GM18499 (cell line): Measurements from ENCODE around the gene PUM2.

Experiments
- ATAC-seq: cut with Tn5 transposase; IDR thresholded peaks from one replicate; pipeline ENCODE4 v1.9.1; 2021; ENCODE audit warnings: moderate number of reproducible peaks; ENCODE audit not compliant: insufficient read depth, unreplicated experiment

Gene PUM2

GRCh38 chr2:20209373-20210109 lies 141.1 kb downstream of the PUM2 start:
- no peak for ATAC-seq

- ATAC-seq: no peak
Observed at GRCh38 chr2:20208476-20208859, 142.2 kb downstream of the PUM2 start.

GRCh38 chr2:20207051-20207450 lies 143.6 kb downstream of the PUM2 start:
- ATAC-seq: no peak

- ATAC-seq: no peak
Observed at GRCh38 chr2:20205915-20206524, 144.6 kb downstream of the PUM2 start.

GRCh38 chr2:20205069-20205468 lies 145.6 kb downstream of the PUM2 start:
- no peak for ATAC-seq

- ATAC-seq: no peak
Observed at GRCh38 chr2:20203521-20204225, 147.0 kb downstream of the PUM2 start.

GRCh38 chr2:20203072-20203471 lies 147.6 kb downstream of the PUM2 start:
- ATAC-seq: no peak

GRCh38 chr2:20201671-20202070 lies 149.0 kb downstream of the PUM2 start:
- ATAC-seq: no peak

GRCh38 chr2:20200697-20201555 lies 149.7 kb downstream of the PUM2 start:
- ATAC-seq: no peak

GRCh38 chr2:20199633-20200270 lies 150.9 kb downstream of the PUM2 start:
- no peak for ATAC-seq

GRCh38 chr2:20198796-20199632 lies 151.6 kb downstream of the PUM2 start:
- ATAC-seq: no peak
